Body of pancreas (tissue), 4 donors: ENCODE measurements around the gene PAK4. TPM values are rescaled to one million over a fixed set of nuclear protein-coding genes. Genes with fewer than 3 reads are reported as not detected.

Experiments used
- ATAC-seq: fragments of 150-250 bp; one replicate; pipeline ENCODE4 v1.9.1; 2016
- DNase-seq, 4 donors: peaks; one replicate each; pipeline ENCODE4 v3.0.0-alpha.2; 2019
- H3K27ac ChIP-seq, 4 donors: fragments of 200-600 bp; sonication (generic); 1 replicate in 3 of 4; 2 replicates in 1 of 4; pipeline versions ENCODE4 v1.5.1 to v1.6.1; 2016 to 2019; ENCODE audit warnings: mild to moderate bottlenecking in 1 of 4, mixed read lengths in 1 of 4, moderate library complexity in 1 of 4
- H3K27me3 ChIP-seq, 2 donors: fragments of 200-600 bp; sonication (generic); one replicate each; pipeline ENCODE4 v1.6.0; 2016; ENCODE audit warnings: mild to moderate bottlenecking in 1 of 2
- H3K36me3 ChIP-seq, 2 donors: fragments of 200-600 bp; sonication (generic); replicated peaks in 1 of 2; 2 replicates each; pipeline ENCODE4 v1.5.1; 2016; ENCODE audit warnings: low read depth in 2 of 2; ENCODE audit not compliant: insufficient read depth in 1 of 2
- H3K4me1 ChIP-seq: fragments of 200-600 bp; sonication (generic); one replicate; pipeline ENCODE4 v1.6.0; 2016
- H3K4me3 ChIP-seq, 2 donors: fragments of 200-600 bp; sonication (generic); 1 replicate in 1 of 2; 2 replicates in 1 of 2; pipeline ENCODE4 v1.5.1; 2016 to 2019
- H3K9me3 ChIP-seq, 3 donors: fragments of 200-600 bp; sonication (generic); 1 replicate in 2 of 3; 2 replicates in 1 of 3; pipeline ENCODE4 v1.5.1; 2016
- CTCF ChIP-seq, 7 experiments: fragments of 450-650 bp in 4 of 7; fragments of 200-600 bp in 3 of 7; sonication (generic) in 3 of 7; IDR thresholded peaks; one replicate each; pipeline ENCODE4 v1.5.1; 2016 to 2019; ENCODE audit warnings: antibody characterized with exemption in 7 of 7
- POLR2A ChIP-seq, 3 donors: fragments of 450-650 bp; IDR thresholded peaks; one replicate each; pipeline ENCODE4 v1.6.1; 2016; ENCODE audit warnings: antibody characterized with exemption in 3 of 3, mild to moderate bottlenecking in 2 of 3
- WGBS, 2 donors: methylation state at CpG; one replicate each; pipeline ENCODE4 v1.1.5; 2017; 5-methylcytosine and 5-hydroxymethylcytosine counted together
- intact Hi-C: fragments of 100-400 bp; cut with DNase I; formaldehyde crosslinking; loops from one replicate; pipeline ENCODE4 v1.15.1; 2023
- total RNA-seq, 2 donors: library from RNA; depleted of rRNA; stranded (reverse); fragments of >200 nt; gene quantifications; one replicate each; pipeline ENCODE4 v1.1.0, GENCODE V29; 2016

The PAK4 gene
- total RNA-seq, 2 donors from 2014 or later: 18.9 to 40.2 TPM

- intact Hi-C loops: loop anchor here (5.0 kb wide), 1 partner anchor 218 kb away; no protein-coding TSS in a partner anchor
- Histone ChIP-seq H3K36me3 (no peaks in the 10 kb centered on the region), H3K27me3 (no peaks in the 10 kb centered on the region), H3K4me1 (peaks cover 12% of the 10 kb centered on the region), H3K4me3 (no peak overlapping the region), H3K27ac (no peak overlapping the region), H3K9me3 (no peaks in the 10 kb centered on the region)
- ATAC-seq: no peak
- no peak for TF ChIP-seq POLR2A (IDR thresholded peaks at IDR 0.05)
- TF ChIP-seq CTCF (IDR thresholded peaks at IDR 0.05): no peak
- DNase-seq: no peak
Observed at GRCh38 chr19:39109641-39110040, 15.9 kb upstream of the PAK4 start.

DNA sequence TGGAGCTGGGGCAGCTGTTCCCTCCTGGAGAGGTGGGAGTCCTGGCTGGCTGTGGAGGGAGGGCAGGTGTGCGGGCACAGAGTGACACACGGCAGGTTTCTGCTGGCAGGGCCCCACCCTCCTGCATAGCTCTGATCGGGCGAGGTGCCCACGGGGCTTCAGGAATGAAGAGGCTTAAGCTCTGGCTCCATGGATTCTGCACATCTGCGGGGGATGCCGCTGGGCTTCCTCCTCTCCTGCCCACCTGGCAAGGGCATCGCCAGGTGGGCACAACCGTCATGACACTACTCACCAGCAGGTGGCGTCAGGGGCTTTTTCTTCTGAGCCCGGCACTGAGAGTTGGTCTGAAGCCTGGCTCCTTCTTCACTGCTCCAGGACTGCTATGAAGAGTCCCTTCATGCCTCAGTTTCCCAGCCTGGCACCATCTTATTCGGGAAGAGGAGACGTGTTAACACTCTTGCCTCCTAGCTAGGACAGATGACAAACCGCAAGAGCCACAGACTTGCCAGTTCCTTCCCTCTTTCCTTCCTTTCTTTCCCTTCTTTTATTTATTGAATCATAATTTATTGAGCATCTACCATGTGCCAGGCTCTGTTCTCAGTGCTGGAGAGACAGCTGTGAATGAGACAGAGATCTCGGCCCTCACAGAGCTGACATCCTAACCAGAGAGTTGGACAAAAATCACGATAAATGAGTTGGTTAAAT, 15.2 kb upstream of the PAK4 start:
- intact Hi-C loops: loop anchor here (5.0 kb wide), 1 partner anchor 217 kb away; no protein-coding TSS in a partner anchor
- Histone ChIP-seq H3K4me3 (no peak overlapping the region), H3K27me3 (no peaks in the 10 kb centered on the region), H3K9me3 (no peaks in the 10 kb centered on the region), H3K4me1 (peaks cover 12% of the 10 kb centered on the region), H3K36me3 (no peaks in the 10 kb centered on the region), H3K27ac (no peak overlapping the region)
- peak; percentile 84 for ATAC-seq
- DNase-seq: peak; percentile 72 to 83 (median 80)
- TF ChIP-seq CTCF (IDR thresholded peaks at IDR 0.05) (peak; percentile 61 to 78 (median 72)), POLR2A (IDR thresholded peaks at IDR 0.05) (no peak)
- WGBS, 2 donors: 17 to 22% methylated on average over 7 to 15 of the region's 16 CpGs

DNA sequence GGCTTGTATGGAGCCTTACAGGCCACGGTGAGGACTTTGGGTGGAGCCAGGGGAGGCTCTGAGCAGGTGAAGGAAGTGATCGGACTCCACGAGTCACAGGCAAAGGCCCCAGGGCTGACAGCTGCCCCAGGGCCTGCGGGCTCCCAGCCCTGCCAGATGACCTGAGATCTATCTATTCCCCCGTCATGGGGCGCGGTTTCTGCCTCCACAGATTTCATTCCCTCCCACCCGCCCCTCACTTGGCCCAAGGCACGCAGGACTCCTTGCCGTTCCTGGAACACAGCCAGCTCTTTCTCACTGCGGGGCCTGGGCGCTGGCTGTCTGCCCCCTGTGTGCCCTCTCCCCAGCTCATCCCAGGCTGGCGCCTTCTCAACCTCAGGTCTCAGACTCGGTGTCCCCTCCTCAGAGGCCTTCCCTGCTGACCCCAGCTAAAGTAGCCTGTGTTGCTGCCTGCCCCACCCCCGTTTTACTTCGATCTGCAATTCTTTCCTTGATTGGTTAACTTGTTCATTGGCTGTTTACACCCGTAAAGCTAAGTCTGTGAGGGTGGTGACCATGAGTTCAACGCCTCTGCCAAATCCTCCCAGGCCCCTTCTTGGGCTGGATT, 13.9 kb upstream of the PAK4 start:
- ATAC-seq: no peak
- WGBS, 2 donors: 34 to 39% methylated on average over 16 to 18 of the region's 18 CpGs
- Histone ChIP-seq H3K4me3 (no peak overlapping the region), H3K4me1 (peaks cover 12% of the 10 kb centered on the region), H3K27ac (peak overlapping the region in 3 of 4 donors; percentile 19 to 54 (median 44)), H3K9me3 (no peaks in the 10 kb centered on the region), H3K36me3 (no peaks in the 10 kb centered on the region), H3K27me3 (no peaks in the 10 kb centered on the region)
- DNase-seq: peak in 1 of 4 donors; percentile 24
- TF ChIP-seq CTCF (IDR thresholded peaks at IDR 0.05): no peak
- intact Hi-C loops: loop anchor here (5.0 kb wide), 1 partner anchor 216 kb away; no protein-coding TSS in a partner anchor

DNA sequence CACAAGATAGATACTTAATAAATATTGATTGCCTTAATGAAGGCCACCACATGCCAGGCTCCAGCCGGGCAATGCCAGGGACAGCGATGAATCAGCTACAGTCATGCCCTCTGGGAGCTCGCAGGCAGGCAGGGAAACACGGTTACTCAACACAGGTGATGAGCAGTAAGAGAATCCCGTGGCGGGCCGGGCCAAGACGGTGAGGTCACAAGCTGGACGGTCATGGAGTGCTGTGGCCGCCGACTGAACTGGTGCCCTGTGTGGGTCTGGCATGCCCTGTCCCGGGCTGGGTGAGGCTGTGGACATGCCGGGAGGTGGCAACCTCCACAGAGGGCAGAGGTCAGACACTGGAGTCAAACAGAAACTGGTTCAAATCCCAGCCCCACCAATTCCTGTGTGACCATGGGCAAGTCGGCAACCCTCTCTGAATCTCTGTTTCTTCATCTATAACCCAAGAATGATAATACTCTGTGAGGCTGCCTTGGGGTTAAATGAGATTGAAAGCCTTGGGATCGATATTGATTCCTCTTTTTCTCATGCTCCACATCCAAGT, 13.2 kb upstream of the PAK4 start:
- intact Hi-C loops: loop anchor here (5.0 kb wide), 1 partner anchor 215 kb away; no protein-coding TSS in a partner anchor
- ATAC-seq (peak; percentile 42), DNase-seq (peak; percentile 32 to 69 (median 49))
- Histone ChIP-seq H3K27me3 (no peaks in the 10 kb centered on the region), H3K27ac (peak overlapping the region; percentile 19 to 54 (median 34)), H3K9me3 (no peaks in the 10 kb centered on the region), H3K36me3 (no peaks in the 10 kb centered on the region), H3K4me1 (peaks cover 12% of the 10 kb centered on the region), H3K4me3 (no peak overlapping the region)
- 29 to 34% methylated on average over 15 of the region's 15 CpGs for WGBS, 2 donors
- TF ChIP-seq CTCF (IDR thresholded peaks at IDR 0.05) (no peak), POLR2A (IDR thresholded peaks at IDR 0.05) (no peak)
